ENCODE measurements around the gene BRD4. TPM values are rescaled to one million over a fixed set of nuclear protein-coding genes. Genes with fewer than 3 reads are reported as not detected.

BRD4 gene
- total and polyA plus RNA-seq, 2 of the 13 experiments (the other 11 are each of a cell fraction or from before 2014, with no cell fraction given) = 10.5 to 11.4 TPM

- FAIRE-seq (no peak), DNase-seq (ENCODE audit: low spot score) (no peak), ATAC-seq (no peak)
- H3K4me2 ChIP-seq (ENCODE audit: low read depth, low read length) = no peak overlapping the region
- H3K9me3 ChIP-seq (ENCODE audit: low read length) = no peaks in the 10 kb centered on the region
- 74% methylated on average over 16 of the region's 38 CpGs for WGBS (ENCODE audit: low lambda C conversion rate)
- H3K4me1 ChIP-seq (ENCODE audit: insufficient read depth, low read length) = no peaks in the 10 kb centered on the region
- no peaks in the 10 kb centered on the region for H3K79me2 ChIP-seq (ENCODE audit: insufficient read depth, low read length)
- H3K27me3 ChIP-seq (ENCODE audit: control insufficient read depth in 1 of 2, insufficient read depth in 2 of 2, low read length in 2 of 2) = peaks cover 0 to 5% of the 10 kb centered on the region in 2 experiments; a peak in 2 of 5 replicates
- no peak overlapping the region for H3K4me3 ChIP-seq (replicated peaks in 1 of 3; ENCODE audit: insufficient read depth in 1 of 3, low read depth in 2 of 3, low read length in 3 of 3)
- TF ChIP-seq ZNF414 (CRISPR knock-in tag; IDR thresholded peaks at IDR 0.05) = no peak
- 0 out of 2 replicates have a peak, but pooled peaks have one; percentile 44 for TF ChIP-seq HNRNPL (IDR thresholded peaks at IDR 0.05; ENCODE audit: low read depth, low read length)
- BruUV-seq (replicated peaks) = no TSS peak
- CTCF ChIA-PET (ENCODE audit: low intra/inter-chr PET ratio, low total read pairs) = no interaction called here
- in situ Hi-C loops (cut with HindIII; ENCODE audit: extremely low pct_ligation_motif_present, low pct_unique_long_range_greater_than_20kb) = no loop called here
- POLR2A ChIA-PET = no interaction called here
- intact Hi-C loops (cut with micrococcal nuclease; ENCODE audit: unreplicated experiment) = no loop called here
- H3K27ac ChIP-seq (ENCODE audit: extremely low read length, insufficient read depth, low read length) = no peak overlapping the region
- no peak overlapping the region for H3K9ac ChIP-seq (ENCODE audit: insufficient read depth, low read depth, low read length)
- no peaks in the 10 kb centered on the region for H4K20me1 ChIP-seq (ENCODE audit: insufficient read depth, low read length)
- H2AFZ ChIP-seq (ENCODE audit: low read length) = no peak overlapping the region
- H3K36me3 ChIP-seq (replicated peaks in 1 of 2; ENCODE audit: control insufficient read depth in 1 of 2, insufficient read depth in 2 of 2, low read length in 2 of 2) = no peaks in the 10 kb centered on the region
Measured at GRCh38 chr19:15187026-15188007, 145.0 kb downstream of the BRD4 start.

Small RNAs within 50 kb of the gene (small RNA-seq; reads per million reads assigned to genes)
- gene AC005776.1 (ENCODE audit: insufficient read depth in 2 of 3, insufficient read length in 3 of 3, low read depth in 2 of 3, low replicate concordance in 1 of 3) = 0 reads per million in 3 experiments

Other genes with a start within 250 kb of the BRD4 start
- 3.8 and 4.3 TPM in 2 replicates for gene SYDE1, start 225.1 kb downstream of the BRD4 start, total RNA-seq (2016; rRNA removed; fragmentation: Illumina TruSeq; extraction: Trizol)
- 13.6 and 15.4 TPM in 2 replicates for gene SYDE1, start 225.1 kb downstream of the BRD4 start, polyA plus RNA-seq (2011; rRNA removed)
- gene NOTCH3, start 131.5 kb downstream of the BRD4 start, total RNA-seq (2016; rRNA removed; fragmentation: Illumina TruSeq; extraction: Trizol) = 0.09 TPM in 1 of 2 replicates, not detected in the other
- gene NOTCH3, start 131.5 kb downstream of the BRD4 start, polyA plus RNA-seq (2011; rRNA removed) = 0.28 and 0.43 TPM in 2 replicates
- 0.07 TPM in 1 of 2 replicates, not detected in the other for gene EPHX3, start 100.1 kb downstream of the BRD4 start, total RNA-seq (2016; rRNA removed; fragmentation: Illumina TruSeq; extraction: Trizol)
- 0.15 and 0.17 TPM in 2 replicates for gene EPHX3, start 100.1 kb downstream of the BRD4 start, polyA plus RNA-seq (2011; rRNA removed)
- 21.2 and 22.1 TPM in 2 replicates for gene AKAP8, start 47.2 kb upstream of the BRD4 start, total RNA-seq (2016; rRNA removed; fragmentation: Illumina TruSeq; extraction: Trizol)
- gene AKAP8, start 47.2 kb upstream of the BRD4 start, polyA plus RNA-seq (2011; rRNA removed) = 15.2 and 15.9 TPM in 2 replicates
- gene AKAP8L, start 86.4 kb upstream of the BRD4 start, total RNA-seq (2016; rRNA removed; fragmentation: Illumina TruSeq; extraction: Trizol) = 27.3 and 48.2 TPM in 2 replicates
- gene AKAP8L, start 86.4 kb upstream of the BRD4 start, polyA plus RNA-seq (2011; rRNA removed) = 49.6 and 63.4 TPM in 2 replicates
- 4.7 and 5.1 TPM in 2 replicates for gene WIZ, start 117.4 kb upstream of the BRD4 start, total RNA-seq (2016; rRNA removed; fragmentation: Illumina TruSeq; extraction: Trizol)
- gene WIZ, start 117.4 kb upstream of the BRD4 start, polyA plus RNA-seq (2011; rRNA removed) = 4.8 and 6.3 TPM in 2 replicates
- not detected in 2 replicates for gene RASAL3, start 132.0 kb upstream of the BRD4 start, total RNA-seq (2016; rRNA removed; fragmentation: Illumina TruSeq; extraction: Trizol)
- gene RASAL3, start 132.0 kb upstream of the BRD4 start, polyA plus RNA-seq (2011; rRNA removed) = not detected in 2 replicates
- gene PGLYRP2, start 147.0 kb upstream of the BRD4 start, total RNA-seq (2016; rRNA removed; fragmentation: Illumina TruSeq; extraction: Trizol) = 0.49 and 1.0 TPM in 2 replicates
- 0.04 and 0.35 TPM in 2 replicates for gene PGLYRP2, start 147.0 kb upstream of the BRD4 start, polyA plus RNA-seq (2011; rRNA removed)
- not detected in 2 replicates for gene CYP4F22, start 176.0 kb upstream of the BRD4 start, total RNA-seq (2016; rRNA removed; fragmentation: Illumina TruSeq; extraction: Trizol)
- 0.05 and 0.09 TPM in 2 replicates for gene CYP4F22, start 176.0 kb upstream of the BRD4 start, polyA plus RNA-seq (2011; rRNA removed)